ENCODE data around the gene ALDH3A2. TPM values are rescaled to one million over a fixed set of nuclear protein-coding genes. Genes with fewer than 3 reads are reported as not detected.

ALDH3A2 gene
- total RNA-seq, 2 donors from 2014 or later = 26.9 to 60.1 TPM

- peak overlapping the region; percentile 78 for H3K27ac Mint-ChIP-seq
- Histone ChIP-seq H3K27me3 (ENCODE audit: control insufficient read depth, insufficient read depth, low read length, poor library complexity, severe bottlenecking) (no peaks in the 10 kb centered on the region), H3K36me3 (ENCODE audit: control insufficient read depth, insufficient read depth, low read length) (no peaks in the 10 kb centered on the region), H3K9me3 (ENCODE audit: control insufficient read depth, low read length) (no peaks in the 10 kb centered on the region), H3K4me3 (ENCODE audit: low read length) (no peak overlapping the region), H3K27ac (ENCODE audit: low read depth, low read length) (peak overlapping the region; percentile 33), H3K9ac (ENCODE audit: extremely low read depth, low read length, poor library complexity, severe bottlenecking) (no peak overlapping the region), H3K4me1 (ENCODE audit: control insufficient read depth, insufficient read depth, low read length) (peaks cover 8% of the 10 kb centered on the region)
- TF ChIP-seq CTCF (conservative IDR thresholded peaks at IDR 0.05) = no peak
- WGBS, 2 experiments (ENCODE audit: insufficient coverage in 1 of 2, insufficient read length in 1 of 2) = 67 to 82% methylated on average over 10 to 17 of the region's 17 CpGs
- no peak overlapping the region for H3K4me3 Mint-ChIP-seq
- H3K36me3 Mint-ChIP-seq (ENCODE audit: low read depth) = no peaks in the 10 kb centered on the region
- H3K27me3 Mint-ChIP-seq (ENCODE audit: insufficient read depth) = no peaks in the 10 kb centered on the region
- H3K9me3 Mint-ChIP-seq = no peaks in the 10 kb centered on the region
- peaks cover 16% of the 10 kb centered on the region for H3K4me1 Mint-ChIP-seq
- DNase-seq = peak; percentile 84
Observed at GRCh38 chr17:19703828-19704613, 55.5 kb downstream of the ALDH3A2 start.

GRCh38 chr17:19705201-19705600 is 56.6 kb downstream of the ALDH3A2 start:
- peaks cover 16% of the 10 kb centered on the region for H3K4me1 Mint-ChIP-seq
- no peak overlapping the region for H3K4me3 Mint-ChIP-seq
- H3K9me3 ChIP-seq (ENCODE audit: control insufficient read depth, low read length) = no peaks in the 10 kb centered on the region
- DNase-seq = peak; percentile 52
- no peak overlapping the region for H3K4me3 ChIP-seq (ENCODE audit: low read length)
- no peaks in the 10 kb centered on the region for H3K27me3 Mint-ChIP-seq (ENCODE audit: insufficient read depth)
- no peak overlapping the region for H3K27ac ChIP-seq (ENCODE audit: low read depth, low read length)
- H3K9ac ChIP-seq (ENCODE audit: extremely low read depth, low read length, poor library complexity, severe bottlenecking) = no peak overlapping the region
- H3K4me1 ChIP-seq (ENCODE audit: control insufficient read depth, insufficient read depth, low read length) = peaks cover 8% of the 10 kb centered on the region
- TF ChIP-seq CTCF (conservative IDR thresholded peaks at IDR 0.05) = no peak
- WGBS, 2 experiments (ENCODE audit: insufficient coverage in 1 of 2, insufficient read length in 1 of 2) = 89 to 93% methylated on average over 8 to 11 of the region's 13 CpGs
- H3K27ac Mint-ChIP-seq = no peak overlapping the region
- H3K9me3 Mint-ChIP-seq = no peaks in the 10 kb centered on the region
- H3K36me3 ChIP-seq (ENCODE audit: control insufficient read depth, insufficient read depth, low read length) = no peaks in the 10 kb centered on the region
- H3K36me3 Mint-ChIP-seq (ENCODE audit: low read depth) = no peaks in the 10 kb centered on the region
- no peaks in the 10 kb centered on the region for H3K27me3 ChIP-seq (ENCODE audit: control insufficient read depth, insufficient read depth, low read length, poor library complexity, severe bottlenecking)

GRCh38 chr17:19705771-19706770 is 57.5 kb downstream of the ALDH3A2 start:
- Histone ChIP-seq H3K27me3 (ENCODE audit: control insufficient read depth, insufficient read depth, low read length, poor library complexity, severe bottlenecking) (no peaks in the 10 kb centered on the region), H3K4me1 (ENCODE audit: control insufficient read depth, insufficient read depth, low read length) (peaks cover 8% of the 10 kb centered on the region), H3K4me3 (ENCODE audit: low read length) (no peak overlapping the region), H3K36me3 (ENCODE audit: control insufficient read depth, insufficient read depth, low read length) (no peaks in the 10 kb centered on the region), H3K9ac (ENCODE audit: extremely low read depth, low read length, poor library complexity, severe bottlenecking) (no peak overlapping the region), H3K9me3 (ENCODE audit: control insufficient read depth, low read length) (no peaks in the 10 kb centered on the region), H3K27ac (ENCODE audit: low read depth, low read length) (peak overlapping the region; percentile 49)
- H3K27ac Mint-ChIP-seq = no peak overlapping the region
- H3K4me1 Mint-ChIP-seq = peaks cover 16% of the 10 kb centered on the region
- 83 to 84% methylated on average over 16 to 22 of the region's 22 CpGs for WGBS, 2 experiments (ENCODE audit: insufficient coverage in 1 of 2, insufficient read length in 1 of 2)
- TF ChIP-seq CTCF (conservative IDR thresholded peaks at IDR 0.05) = no peak
- peak; percentile 69 for DNase-seq
- H3K36me3 Mint-ChIP-seq (ENCODE audit: low read depth) = no peaks in the 10 kb centered on the region
- H3K9me3 Mint-ChIP-seq = no peaks in the 10 kb centered on the region
- H3K27me3 Mint-ChIP-seq (ENCODE audit: insufficient read depth) = no peaks in the 10 kb centered on the region
- no peak overlapping the region for H3K4me3 Mint-ChIP-seq
